OCI-LY1 (cell line): ENCODE data around the gene RTL1.

Experiments used
- H2AFZ ChIP-seq: fragments of 200-600 bp; sonication (generic), shearing (Covaris generic); 2 replicates; pipeline ENCODE4 v1.6.0; 2014; ENCODE audit warnings: antibody characterized with exemption, mild to moderate bottlenecking, low read length
- H3F3A ChIP-seq: fragments of 200-600 bp; sonication (generic), shearing (Covaris generic); 2 replicates; pipeline ENCODE4 v1.6.0; 2014; ENCODE audit warnings: mild to moderate bottlenecking, antibody characterized with exemption, low read length, moderate library complexity; ENCODE audit not compliant: insufficient read depth
- H3K27ac ChIP-seq: fragments of 200-600 bp; sonication (generic); 2 replicates; pipeline ENCODE4 v1.5.1; 2014; ENCODE audit warnings: low read length, mixed run types, mild to moderate bottlenecking, low read depth; ENCODE audit not compliant: poor library complexity, severe bottlenecking
- H3K27me3 ChIP-seq: fragments of 200-600 bp; sonication (generic); 2 replicates; pipeline ENCODE4 v1.6.0; 2014; ENCODE audit warnings: antibody characterized with exemption, mild to moderate bottlenecking, low read length, moderate library complexity; ENCODE audit not compliant: insufficient read depth
- H3K36me3 ChIP-seq: fragments of 200-600 bp; sonication (generic); 2 replicates; pipeline ENCODE4 v1.6.1; 2014; ENCODE audit warnings: mild to moderate bottlenecking, antibody characterized with exemption, low read length, moderate library complexity, mixed read lengths; ENCODE audit not compliant: insufficient read depth
- H3K4me1 ChIP-seq: fragments of 200-600 bp; sonication (generic); 2 replicates; pipeline ENCODE4 v1.5.1; 2014; ENCODE audit warnings: mild to moderate bottlenecking, low read length, moderate library complexity; ENCODE audit not compliant: insufficient read depth, severe bottlenecking
- H3K4me2 ChIP-seq: fragments of 200-600 bp; sonication (generic), shearing (Covaris generic); 2 replicates; pipeline ENCODE4 v1.6.1; 2014; ENCODE audit warnings: low read length
- H3K4me3 ChIP-seq: fragments of 200-600 bp; sonication (generic); 2 replicates; pipeline ENCODE4 v1.5.1; 2014; ENCODE audit warnings: low read length, low read depth, mild to moderate bottlenecking, mixed read lengths; ENCODE audit not compliant: poor library complexity, severe bottlenecking
- H3K79me2 ChIP-seq: fragments of 200-600 bp; shearing (Covaris generic); 2 replicates; pipeline ENCODE4 v1.6.1; 2016; ENCODE audit warnings: mixed run types, low read length, mixed read lengths; ENCODE audit not compliant: insufficient read depth
- H3K9ac ChIP-seq: fragments of 200-600 bp; sonication (generic), shearing (Covaris generic); 2 replicates; pipeline ENCODE4 v1.6.1; 2014; ENCODE audit warnings: mild to moderate bottlenecking, low read length, mixed read lengths
- H3K9me2 ChIP-seq: fragments of 200-600 bp; sonication (generic), shearing (Covaris generic); 2 replicates; pipeline ENCODE4 v1.6.1; 2014; ENCODE audit warnings: low read depth, mild to moderate bottlenecking, low read length, mixed read lengths
- H3K9me3 ChIP-seq: fragments of 200-600 bp; shearing (Covaris generic); 2 replicates; pipeline ENCODE4 v1.6.1; 2014; ENCODE audit warnings: low read length, mixed read lengths
- H4K20me1 ChIP-seq: fragments of 200-600 bp; sonication (generic), shearing (Covaris generic); 2 replicates; pipeline ENCODE4 v1.6.0; 2016; ENCODE audit warnings: mild to moderate bottlenecking, low read length; ENCODE audit not compliant: insufficient read depth
- EZH2 ChIP-seq: fragments of 200-600 bp; sonication (generic), shearing (Covaris generic); IDR thresholded peaks from 2 replicates; pipeline ENCODE4 v1.8.0; 2017; ENCODE audit warnings: borderline replicate concordance, mixed run types, mild to moderate bottlenecking, antibody characterized with exemption, low read length, moderate library complexity, mixed read lengths
- TF ChIP-seq, protein P1 (sequence below): fragments of 200-600 bp; sonication (generic), shearing (Covaris generic); IDR thresholded peaks from 2 replicates; pipeline ENCODE4 v1.5.1; 2017; ENCODE audit warnings: mild to moderate bottlenecking, antibody characterized with exemption, low read length, moderate library complexity, mixed read lengths

Gene RTL1

GRCh38 chr14:100854435-100854834 is 49.1 kb downstream of the RTL1 start:
- Histone ChIP-seq H3K36me3 (no peaks in the 10 kb centered on the region), H3K4me3 (no peak overlapping the region), H3K9me2 (no peaks in the 10 kb centered on the region), H4K20me1 (no peaks in the 10 kb centered on the region), H3K4me1 (no peaks in the 10 kb centered on the region), H3K27ac (no peak overlapping the region), H3K9me3 (no peaks in the 10 kb centered on the region), H3K27me3 (peaks cover 3% of the 10 kb centered on the region; the same call in 1 of the 2 replicates), H3K9ac (no peak overlapping the region), H3K4me2 (no peak overlapping the region), H3K79me2 (no peaks in the 10 kb centered on the region), H3F3A (no peaks in the 10 kb centered on the region), H2AFZ (no peak overlapping the region)
- TF ChIP-seq EZH2 = no peak
- TF ChIP-seq, protein P1, sequence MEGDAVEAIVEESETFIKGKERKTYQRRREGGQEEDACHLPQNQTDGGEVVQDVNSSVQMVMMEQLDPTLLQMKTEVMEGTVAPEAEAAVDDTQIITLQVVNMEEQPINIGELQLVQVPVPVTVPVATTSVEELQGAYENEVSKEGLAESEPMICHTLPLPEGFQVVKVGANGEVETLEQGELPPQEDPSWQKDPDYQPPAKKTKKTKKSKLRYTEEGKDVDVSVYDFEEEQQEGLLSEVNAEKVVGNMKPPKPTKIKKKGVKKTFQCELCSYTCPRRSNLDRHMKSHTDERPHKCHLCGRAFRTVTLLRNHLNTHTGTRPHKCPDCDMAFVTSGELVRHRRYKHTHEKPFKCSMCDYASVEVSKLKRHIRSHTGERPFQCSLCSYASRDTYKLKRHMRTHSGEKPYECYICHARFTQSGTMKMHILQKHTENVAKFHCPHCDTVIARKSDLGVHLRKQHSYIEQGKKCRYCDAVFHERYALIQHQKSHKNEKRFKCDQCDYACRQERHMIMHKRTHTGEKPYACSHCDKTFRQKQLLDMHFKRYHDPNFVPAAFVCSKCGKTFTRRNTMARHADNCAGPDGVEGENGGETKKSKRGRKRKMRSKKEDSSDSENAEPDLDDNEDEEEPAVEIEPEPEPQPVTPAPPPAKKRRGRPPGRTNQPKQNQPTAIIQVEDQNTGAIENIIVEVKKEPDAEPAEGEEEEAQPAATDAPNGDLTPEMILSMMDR = no peak

DNA sequence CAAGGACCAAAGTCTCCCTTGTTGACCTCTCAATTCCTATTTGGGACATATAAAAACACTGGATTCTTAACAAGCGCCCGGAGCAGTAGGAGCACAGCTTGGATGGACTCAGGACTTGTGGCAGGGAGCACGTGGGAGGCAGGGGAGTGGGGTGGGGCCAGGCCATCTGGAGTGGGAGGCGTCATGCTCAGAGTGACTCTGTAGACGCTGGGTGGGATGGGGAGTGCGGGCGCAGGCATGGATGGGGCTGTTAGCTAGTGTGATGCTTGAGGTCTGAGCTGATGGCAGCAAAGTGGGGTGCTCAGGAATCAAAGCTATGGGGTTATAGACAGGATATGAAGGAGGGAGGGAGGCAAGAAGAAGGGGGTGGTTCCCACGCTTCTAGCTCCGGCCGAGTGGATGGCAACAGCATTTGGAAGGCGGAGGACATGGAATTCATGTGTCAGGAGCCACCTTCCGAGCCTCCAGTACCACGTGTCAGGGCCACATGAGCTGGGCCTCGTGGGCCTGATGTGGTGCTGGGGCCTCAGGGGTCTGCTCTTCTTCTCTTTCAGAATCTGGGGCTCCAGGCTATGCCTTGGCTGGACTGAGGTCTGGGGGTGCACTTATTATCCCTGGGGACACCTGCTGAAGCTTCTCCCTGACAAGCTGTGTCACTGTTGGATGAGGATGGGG is 51.4 kb downstream of the RTL1 start:
- H4K20me1 ChIP-seq = no peaks in the 10 kb centered on the region
- H3K27ac ChIP-seq = no peak overlapping the region
- no peaks in the 10 kb centered on the region for H3F3A ChIP-seq
- no peaks in the 10 kb centered on the region for H3K79me2 ChIP-seq
- H2AFZ ChIP-seq = no peak overlapping the region
- H3K9me2 ChIP-seq = no peaks in the 10 kb centered on the region
- TF ChIP-seq, protein P1 = no peak
- no peak for TF ChIP-seq EZH2
- no peaks in the 10 kb centered on the region for H3K9me3 ChIP-seq
- peaks cover 3% of the 10 kb centered on the region; the same call in 1 of the 2 replicates for H3K27me3 ChIP-seq
- H3K36me3 ChIP-seq = no peaks in the 10 kb centered on the region
- no peak overlapping the region for H3K4me2 ChIP-seq
- H3K4me1 ChIP-seq = no peaks in the 10 kb centered on the region
- H3K9ac ChIP-seq = no peak overlapping the region
- no peak overlapping the region for H3K4me3 ChIP-seq

DNA sequence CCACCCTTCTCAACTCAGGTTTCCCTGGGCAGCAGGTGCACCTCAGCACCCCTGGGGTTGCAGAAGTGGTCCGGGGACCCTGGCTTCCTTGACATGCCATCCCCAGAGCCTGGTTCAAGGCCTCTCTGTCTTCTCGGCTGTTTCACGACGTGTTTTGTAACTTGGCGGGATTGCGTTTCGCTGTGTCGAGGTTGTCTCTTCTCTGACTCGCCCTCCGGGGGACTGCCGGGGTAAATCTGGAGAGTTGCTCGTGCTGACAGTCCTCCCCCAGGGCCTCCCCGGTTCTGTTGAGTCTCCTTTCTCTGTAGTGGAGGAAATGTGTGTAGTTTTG is 52.0 kb downstream of the RTL1 start:
- H4K20me1 ChIP-seq = no peaks in the 10 kb centered on the region
- no peaks in the 10 kb centered on the region for H3F3A ChIP-seq
- H3K36me3 ChIP-seq = no peaks in the 10 kb centered on the region
- H3K9me2 ChIP-seq = no peaks in the 10 kb centered on the region
- no peak overlapping the region for H3K27ac ChIP-seq
- H3K4me1 ChIP-seq = no peaks in the 10 kb centered on the region
- H3K9me3 ChIP-seq = no peaks in the 10 kb centered on the region
- H3K4me2 ChIP-seq = no peak overlapping the region
- no peaks in the 10 kb centered on the region for H3K79me2 ChIP-seq
- no peak overlapping the region for H3K9ac ChIP-seq
- TF ChIP-seq EZH2 = no peak
- TF ChIP-seq, protein P1 = no peak
- no peak overlapping the region for H2AFZ ChIP-seq
- H3K27me3 ChIP-seq = peaks cover 3% of the 10 kb centered on the region; the same call in 1 of the 2 replicates
- no peak overlapping the region for H3K4me3 ChIP-seq
